T-helper 2 cell treated with Interferon-gamma antibody and Interleukin-4, amounts not matched to agents 5 μg/mL and 100 μg/mL, for 36 hours (primary cell): ENCODE measurements around the gene CCDC57.
A peak's percentile ranks its signal among the peaks of the same experiment; 100 is the strongest.

Experiments
- DNase-seq: peaks from one replicate; pipeline ENCODE4 v3.0.0; 2021; ENCODE audit warnings: low spot score
- H3K27ac Mint-ChIP-seq: one replicate; pipeline ENCODE4 v1.8.0; 2021; ENCODE audit warnings: mild to moderate bottlenecking, mixed read lengths
- H3K27me3 Mint-ChIP-seq: one replicate; pipeline ENCODE4 v1.8.0; 2021; ENCODE audit warnings: low read depth, mixed read lengths
- H3K36me3 Mint-ChIP-seq: one replicate; pipeline ENCODE4 v1.8.0; 2021; ENCODE audit warnings: low read depth, mixed read lengths
- H3K4me1 Mint-ChIP-seq: one replicate; pipeline ENCODE4 v1.8.0; 2021; ENCODE audit warnings: low read depth, mixed read lengths
- H3K4me3 Mint-ChIP-seq: one replicate; pipeline ENCODE4 v1.8.0; 2022; ENCODE audit warnings: mild to moderate bottlenecking, moderate library complexity, mixed read lengths
- H3K9me3 Mint-ChIP-seq: one replicate; pipeline ENCODE4 v1.8.0; 2021; ENCODE audit warnings: mixed read lengths

The CCDC57 gene

GRCh38 chr17:82249896-82250581 lies 37.4 kb upstream of the CCDC57 start:
- no peak overlapping the region for H3K4me3 Mint-ChIP-seq

GRCh38 chr17:82248815-82249674 lies 36.4 kb upstream of the CCDC57 start:
- no peak overlapping the region for H3K4me3 Mint-ChIP-seq
- H3K4me1 Mint-ChIP-seq: peaks cover 2% of the 10 kb centered on the region
- no peaks in the 10 kb centered on the region for H3K27me3 Mint-ChIP-seq
- no peak overlapping the region for H3K27ac Mint-ChIP-seq
- peaks cover 71% of the 10 kb centered on the region for H3K36me3 Mint-ChIP-seq
- no peak for DNase-seq
- no peaks in the 10 kb centered on the region for H3K9me3 Mint-ChIP-seq

More at GRCh38 chr17:82249896-82250581, 37.4 kb upstream of the CCDC57 start:
- no peaks in the 10 kb centered on the region for H3K27me3 Mint-ChIP-seq
- H3K4me1 Mint-ChIP-seq: peaks cover 2% of the 10 kb centered on the region
- no peaks in the 10 kb centered on the region for H3K9me3 Mint-ChIP-seq
- DNase-seq: no peak
- H3K36me3 Mint-ChIP-seq: peaks cover 61% of the 10 kb centered on the region
- H3K27ac Mint-ChIP-seq: no peak overlapping the region

- H3K27me3 Mint-ChIP-seq: no peaks in the 10 kb centered on the region
- no peak overlapping the region for H3K27ac Mint-ChIP-seq
- H3K9me3 Mint-ChIP-seq: no peaks in the 10 kb centered on the region
- peaks cover 72% of the 10 kb centered on the region for H3K36me3 Mint-ChIP-seq
- DNase-seq: no peak
- peaks cover 2% of the 10 kb centered on the region for H3K4me1 Mint-ChIP-seq
- no peak overlapping the region for H3K4me3 Mint-ChIP-seq
These were observed 35.4 kb upstream of the CCDC57 start for GRCh38 chr17:82247856-82248671.

GRCh38 chr17:82247182-82247823 lies 34.7 kb upstream of the CCDC57 start:
- Mint-ChIP-seq H3K4me3 (no peak overlapping the region), H3K4me1 (peaks cover 5% of the 10 kb centered on the region), H3K27ac (no peak overlapping the region), H3K9me3 (no peaks in the 10 kb centered on the region), H3K36me3 (peaks cover 68% of the 10 kb centered on the region), H3K27me3 (no peaks in the 10 kb centered on the region)
- no peak for DNase-seq

- H3K27ac Mint-ChIP-seq: peak overlapping the region; percentile 20
- H3K36me3 Mint-ChIP-seq: peaks cover 62% of the 10 kb centered on the region
- DNase-seq: no peak
- H3K4me3 Mint-ChIP-seq: no peak overlapping the region
- peaks cover 5% of the 10 kb centered on the region for H3K4me1 Mint-ChIP-seq
- H3K27me3 Mint-ChIP-seq: no peaks in the 10 kb centered on the region
- no peaks in the 10 kb centered on the region for H3K9me3 Mint-ChIP-seq
These were observed 33.9 kb upstream of the CCDC57 start for GRCh38 chr17:82246365-82247181.

- H3K27me3 Mint-ChIP-seq: no peaks in the 10 kb centered on the region
- H3K9me3 Mint-ChIP-seq: no peaks in the 10 kb centered on the region
- peaks cover 5% of the 10 kb centered on the region for H3K4me1 Mint-ChIP-seq
- no peak overlapping the region for H3K4me3 Mint-ChIP-seq
- DNase-seq: no peak
- H3K27ac Mint-ChIP-seq: no peak overlapping the region
- H3K36me3 Mint-ChIP-seq: peaks cover 59% of the 10 kb centered on the region
These were observed 33.4 kb upstream of the CCDC57 start for GRCh38 chr17:82246040-82246364.

GRCh38 chr17:82245134-82246039 lies 32.7 kb upstream of the CCDC57 start:
- Mint-ChIP-seq H3K27me3 (no peaks in the 10 kb centered on the region), H3K27ac (no peak overlapping the region), H3K4me3 (no peak overlapping the region), H3K4me1 (peaks cover 9% of the 10 kb centered on the region), H3K36me3 (peaks cover 60% of the 10 kb centered on the region), H3K9me3 (no peaks in the 10 kb centered on the region)
- DNase-seq: no peak

GRCh38 chr17:82244413-82245133 lies 31.9 kb upstream of the CCDC57 start:
- no peak for DNase-seq
- H3K9me3 Mint-ChIP-seq: no peaks in the 10 kb centered on the region
- peak overlapping the region; percentile 42 for H3K27ac Mint-ChIP-seq
- H3K27me3 Mint-ChIP-seq: no peaks in the 10 kb centered on the region
- peaks cover 13% of the 10 kb centered on the region for H3K4me1 Mint-ChIP-seq
- H3K4me3 Mint-ChIP-seq: no peak overlapping the region
- peaks cover 59% of the 10 kb centered on the region for H3K36me3 Mint-ChIP-seq

- H3K27me3 Mint-ChIP-seq: no peaks in the 10 kb centered on the region
- H3K9me3 Mint-ChIP-seq: no peaks in the 10 kb centered on the region
- H3K4me3 Mint-ChIP-seq: no peak overlapping the region
- DNase-seq: no peak
- peak overlapping the region; percentile 42 for H3K27ac Mint-ChIP-seq
- H3K4me1 Mint-ChIP-seq: peaks cover 16% of the 10 kb centered on the region
- H3K36me3 Mint-ChIP-seq: peaks cover 58% of the 10 kb centered on the region
These were observed 31.2 kb upstream of the CCDC57 start for GRCh38 chr17:82243648-82244412.

GRCh38 chr17:82242977-82243647 lies 30.5 kb upstream of the CCDC57 start:
- peaks cover 19% of the 10 kb centered on the region for H3K4me1 Mint-ChIP-seq
- no peak overlapping the region for H3K4me3 Mint-ChIP-seq
- peaks cover 55% of the 10 kb centered on the region for H3K36me3 Mint-ChIP-seq
- DNase-seq: no peak
- no peak overlapping the region for H3K27ac Mint-ChIP-seq
- H3K9me3 Mint-ChIP-seq: no peaks in the 10 kb centered on the region
- H3K27me3 Mint-ChIP-seq: no peaks in the 10 kb centered on the region

GRCh38 chr17:82242698-82242976 lies 30.0 kb upstream of the CCDC57 start:
- Mint-ChIP-seq H3K27me3 (no peaks in the 10 kb centered on the region), H3K4me3 (no peak overlapping the region), H3K27ac (no peak overlapping the region), H3K9me3 (no peaks in the 10 kb centered on the region), H3K36me3 (peaks cover 50% of the 10 kb centered on the region), H3K4me1 (peaks cover 18% of the 10 kb centered on the region)
- no peak for DNase-seq
